HG03039 (cell line): Measurements from ENCODE around the gene POU3F1.

Experiments used
- ATAC-seq: cut with Tn5 transposase; IDR thresholded peaks from one replicate; pipeline ENCODE4 v1.9.1; 2021; ENCODE audit warnings: mild to moderate bottlenecking, moderate library complexity; ENCODE audit not compliant: unreplicated experiment

Gene POU3F1

GRCh38 chr1:38046333-38046883 lies at the start of gene POU3F1:
Gene POU3F1, minus strand, starts transcription at chr1:38046793. Its CDS starts 50 bp downstream, at chr1:38046743.
- peak; percentile 15 for ATAC-seq

- no peak for ATAC-seq
These were observed 48.9 kb upstream of the POU3F1 start for GRCh38 chr1:38095454-38095931.

- no peak for ATAC-seq
These were observed 48.2 kb upstream of the POU3F1 start for GRCh38 chr1:38094711-38095290.

- ATAC-seq: no peak
These were observed 47.3 kb upstream of the POU3F1 start for GRCh38 chr1:38093569-38094520.

- ATAC-seq: no peak
These were observed 45.7 kb upstream of the POU3F1 start for GRCh38 chr1:38092256-38092655.

GRCh38 chr1:38090796-38091195 lies 44.2 kb upstream of the POU3F1 start:
- no peak for ATAC-seq

GRCh38 chr1:38089712-38090360 lies 43.2 kb upstream of the POU3F1 start:
- no peak for ATAC-seq

- ATAC-seq: no peak
These were observed 42.2 kb upstream of the POU3F1 start for GRCh38 chr1:38088791-38089190.

- no peak for ATAC-seq
These were observed 41.8 kb upstream of the POU3F1 start for GRCh38 chr1:38088366-38088765.

GRCh38 chr1:38087676-38088075 lies 41.1 kb upstream of the POU3F1 start:
- ATAC-seq: no peak

GRCh38 chr1:38085666-38086330 lies 39.2 kb upstream of the POU3F1 start:
- ATAC-seq: no peak

- ATAC-seq: no peak
These were observed 38.1 kb upstream of the POU3F1 start for GRCh38 chr1:38084700-38085099.

- ATAC-seq: no peak
These were observed 37.5 kb upstream of the POU3F1 start for GRCh38 chr1:38084113-38084512.

GRCh38 chr1:38083541-38083940 lies 36.9 kb upstream of the POU3F1 start:
- ATAC-seq: no peak

GRCh38 chr1:38082769-38083263 lies 36.2 kb upstream of the POU3F1 start:
- ATAC-seq: no peak

GRCh38 chr1:38079019-38079418 lies 32.4 kb upstream of the POU3F1 start:
- no peak for ATAC-seq

GRCh38 chr1:38077523-38078147 lies 31.0 kb upstream of the POU3F1 start:
- ATAC-seq: no peak

GRCh38 chr1:38076455-38076854 lies 29.9 kb upstream of the POU3F1 start:
- ATAC-seq: no peak

- ATAC-seq: no peak
These were observed 29.4 kb upstream of the POU3F1 start for GRCh38 chr1:38076038-38076437.

- no peak for ATAC-seq
These were observed 28.6 kb upstream of the POU3F1 start for GRCh38 chr1:38075191-38075590.
